ENCODE measurements around the gene CAMK2A.

CAMK2A gene

GRCh38 chr5:150184006-150184405 is 105.6 kb downstream of the CAMK2A start:
- DNase-seq: no peak

GRCh38 chr5:150183436-150183835 is 106.1 kb downstream of the CAMK2A start:
- DNase-seq: no peak

- DNase-seq: no peak
Observed at GRCh38 chr5:150182774-150183173, 106.8 kb downstream of the CAMK2A start.

GRCh38 chr5:150181766-150182545 is 107.6 kb downstream of the CAMK2A start:
- DNase-seq: no peak

GRCh38 chr5:150181027-150181426 is 108.5 kb downstream of the CAMK2A start:
- DNase-seq: no peak

- peak in 1 of 2 experiments; percentile 19 for DNase-seq
Observed at GRCh38 chr5:150180241-150181026, 109.1 kb downstream of the CAMK2A start.

GRCh38 chr5:150179019-150179620 is 110.5 kb downstream of the CAMK2A start:
- DNase-seq: no peak

GRCh38 chr5:150178262-150178661 is 111.3 kb downstream of the CAMK2A start:
- DNase-seq: no peak

GRCh38 chr5:150177721-150178120 is 111.9 kb downstream of the CAMK2A start:
- no peak for DNase-seq

- no peak for DNase-seq
Observed at GRCh38 chr5:150176745-150177477, 112.7 kb downstream of the CAMK2A start.

GRCh38 chr5:150175536-150175935 is 114.0 kb downstream of the CAMK2A start:
- no peak for DNase-seq

- no peak for DNase-seq
Observed at GRCh38 chr5:150175076-150175475, 114.5 kb downstream of the CAMK2A start.

- no peak for DNase-seq
Observed at GRCh38 chr5:150174285-150174684, 115.3 kb downstream of the CAMK2A start.

GRCh38 chr5:150173161-150173560 is 116.4 kb downstream of the CAMK2A start:
- no peak for DNase-seq

GRCh38 chr5:150172556-150172955 is 117.0 kb downstream of the CAMK2A start:
- peak in 1 of 2 experiments; percentile 24 for DNase-seq

- peak in 1 of 2 experiments; percentile 30 for DNase-seq
Observed at GRCh38 chr5:150172145-150172544, 117.4 kb downstream of the CAMK2A start.
